Stimulated activated CD8-positive, alpha-beta memory T cell treated with anti-CD3 and anti-CD28 coated beads, Interleukin-15, amount 100 ng/mL, for 1 hour (primary cell): ENCODE data around the gene OSGIN1.

ENCODE experiments used
- DNase-seq: peaks from one replicate; pipeline ENCODE4 v3.0.0-alpha.2; 2020; ENCODE audit warnings: low read depth

OSGIN1 gene

DNA sequence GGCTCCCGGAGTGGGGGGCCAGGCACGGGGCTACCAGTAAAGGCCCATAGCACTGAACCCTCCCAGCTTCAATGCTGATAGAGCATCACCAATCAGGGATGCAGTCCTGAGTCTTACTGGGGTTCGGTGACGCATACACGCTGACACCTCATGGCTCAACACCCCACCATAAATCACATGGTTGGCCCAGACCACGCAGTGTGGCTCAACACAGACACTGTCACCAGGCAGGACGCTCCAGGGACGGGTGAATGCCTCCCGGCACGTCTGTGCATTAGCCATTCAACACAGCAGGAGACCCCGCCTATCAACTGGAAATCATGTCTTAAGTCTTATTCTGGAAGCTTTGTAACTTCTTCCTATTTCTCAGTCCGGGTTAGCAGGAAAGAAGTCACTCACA, 50.0 kb downstream of the OSGIN1 start:
- no peak for DNase-seq

DNA sequence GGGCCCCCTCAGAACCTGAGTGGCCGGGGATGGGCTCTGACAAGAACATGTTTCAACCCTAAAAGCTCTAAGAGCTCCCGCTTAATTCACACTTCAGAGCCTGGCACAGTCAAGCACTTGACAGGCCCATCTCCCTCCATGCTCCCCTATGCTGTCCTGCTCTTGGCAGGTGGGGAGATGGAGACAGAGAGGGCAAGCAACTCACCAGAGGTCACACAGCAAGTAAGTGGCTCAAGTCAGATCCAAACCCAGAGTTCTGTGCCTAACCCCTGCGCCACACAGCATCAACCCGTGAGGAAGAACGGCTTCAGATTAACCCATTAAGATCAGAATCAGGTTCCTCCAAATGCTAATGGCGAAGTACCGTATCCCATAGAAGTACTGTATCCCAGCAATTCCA, 51.4 kb downstream of the OSGIN1 start:
- no peak for DNase-seq

- no peak for DNase-seq
These were observed 52.4 kb downstream of the OSGIN1 start for GRCh38 chr16:84005391-84005790.

- no peak for DNase-seq
These were observed 54.5 kb downstream of the OSGIN1 start for GRCh38 chr16:84007520-84007919.

GRCh38 chr16:84007965-84008364, 54.9 kb downstream of the OSGIN1 start:
- DNase-seq: no peak

GRCh38 chr16:84009282-84009681, 56.2 kb downstream of the OSGIN1 start:
- no peak for DNase-seq

GRCh38 chr16:84013787-84014569, 60.9 kb downstream of the OSGIN1 start:
- DNase-seq: no peak

GRCh38 chr16:84014570-84015327, 61.7 kb downstream of the OSGIN1 start:
- DNase-seq: no peak

GRCh38 chr16:84015399-84015798, 62.4 kb downstream of the OSGIN1 start:
- DNase-seq: no peak
